Measurements from ENCODE around the gene RUNX1.

The RUNX1 gene

DNA sequence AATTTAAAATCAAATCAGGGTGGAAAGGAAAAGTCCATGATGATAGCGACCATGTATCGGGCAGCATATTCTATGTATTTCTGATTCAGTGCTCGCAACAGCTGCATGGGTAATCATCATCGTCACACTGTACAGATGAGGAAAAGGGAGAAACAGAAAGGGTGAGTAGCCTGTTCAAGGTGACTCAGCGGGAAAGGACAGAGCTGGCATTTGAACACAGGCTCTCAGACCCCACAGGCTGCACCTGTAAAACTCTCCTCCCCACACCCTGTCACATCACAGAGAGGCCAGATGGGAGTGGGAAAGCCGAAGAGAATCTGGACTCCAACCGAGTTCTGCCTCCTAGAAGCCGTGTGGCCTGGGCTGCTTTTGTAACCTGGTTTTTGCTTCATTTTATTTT lies 14.0 kb downstream of the RUNX1 start:
- DNase-seq: no peak

DNA sequence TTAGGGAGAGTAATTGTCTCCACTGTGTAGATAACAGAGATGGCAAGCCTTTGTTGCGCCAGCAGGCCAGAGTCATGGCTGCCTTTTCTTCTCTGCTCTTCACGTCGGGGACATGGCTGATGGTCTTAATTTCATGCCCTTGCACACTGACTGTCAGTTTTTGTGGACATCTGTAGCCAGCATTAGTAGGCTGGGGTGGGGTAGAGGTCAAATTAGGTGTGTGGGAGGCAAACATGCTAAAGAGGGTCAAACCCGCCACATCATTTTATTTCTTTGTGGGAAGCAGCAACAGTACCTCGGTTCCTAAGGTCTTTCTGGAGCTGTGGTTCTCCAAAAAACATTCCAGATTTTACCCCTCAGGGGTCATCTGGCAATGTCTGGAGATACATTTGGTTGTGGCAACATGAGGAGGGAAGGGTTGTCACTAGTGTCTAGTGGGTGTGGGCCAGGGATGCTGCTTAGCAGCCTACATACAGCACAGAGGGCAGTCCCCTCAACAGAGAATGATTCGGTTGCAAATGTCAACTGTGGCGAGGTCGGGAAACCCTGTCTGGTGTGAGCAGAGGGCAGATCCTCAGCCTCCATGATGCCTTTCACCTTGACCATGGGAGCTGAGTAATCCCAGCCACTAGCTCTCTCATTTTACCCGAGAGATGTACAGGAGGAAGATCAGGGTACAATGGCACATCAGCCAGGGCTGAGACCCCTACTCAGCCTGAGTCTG lies 14.7 kb downstream of the RUNX1 start:
- no peak for DNase-seq

DNA sequence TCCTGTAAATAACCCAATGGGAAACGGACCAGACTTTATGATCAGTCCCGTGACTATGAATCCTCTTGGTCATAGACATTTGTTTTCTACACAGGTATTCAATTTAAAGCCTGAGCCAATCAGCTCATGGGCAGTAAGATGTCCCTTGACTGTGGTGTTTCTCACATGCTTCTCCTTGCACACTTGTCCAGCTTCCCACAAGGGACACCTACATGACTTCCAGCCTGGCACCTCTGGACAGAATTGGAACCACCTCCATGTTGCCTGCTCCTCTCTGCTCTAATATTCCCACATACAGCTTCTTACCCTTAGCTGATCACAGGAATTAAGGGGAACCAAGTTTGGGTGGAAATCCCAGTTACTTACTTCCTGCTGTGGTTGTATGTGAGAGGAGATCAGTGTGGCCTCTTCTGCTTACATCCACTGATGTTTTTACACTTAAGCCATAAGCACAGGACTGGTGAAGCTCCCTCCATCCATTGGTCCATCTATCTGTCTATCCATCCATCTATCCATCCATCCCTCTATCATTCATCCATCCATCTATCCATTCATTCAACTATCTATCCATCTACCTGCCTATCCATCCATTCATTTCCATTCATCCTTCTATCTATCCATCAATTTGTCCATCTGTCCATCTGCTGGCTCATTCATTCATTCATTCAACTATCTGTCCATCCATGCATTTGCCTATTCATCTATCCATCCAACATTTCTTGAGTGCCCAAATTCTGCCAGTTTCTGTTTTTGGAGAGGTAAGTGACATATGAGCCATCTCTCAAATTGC lies 16.4 kb downstream of the RUNX1 start:
- DNase-seq: no peak

DNA sequence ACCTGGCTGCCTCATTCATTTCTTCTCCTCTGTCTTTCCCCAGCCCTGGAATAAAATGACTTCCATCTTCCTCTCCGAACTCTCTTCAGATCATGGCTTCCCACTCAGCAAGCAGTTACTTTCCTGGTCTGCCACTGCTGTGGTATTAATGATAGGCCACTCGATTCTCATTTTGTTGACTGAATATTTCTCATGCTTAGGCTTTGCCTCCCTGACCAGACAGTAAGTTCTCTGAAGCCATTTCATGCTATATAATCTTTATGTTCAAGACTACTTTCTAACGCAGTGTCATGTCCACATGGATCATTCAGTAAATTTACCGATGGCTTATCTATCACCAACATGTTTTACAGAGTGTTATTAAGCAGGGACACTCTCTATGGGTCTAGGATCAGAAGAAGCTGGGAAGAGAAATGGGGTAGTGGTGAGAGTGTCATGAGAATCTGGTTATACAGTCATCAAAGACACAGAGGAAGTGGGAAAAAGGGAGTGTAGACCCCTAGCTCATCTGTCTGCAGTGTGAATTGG lies 20.6 kb downstream of the RUNX1 start:
- no peak for DNase-seq

DNA sequence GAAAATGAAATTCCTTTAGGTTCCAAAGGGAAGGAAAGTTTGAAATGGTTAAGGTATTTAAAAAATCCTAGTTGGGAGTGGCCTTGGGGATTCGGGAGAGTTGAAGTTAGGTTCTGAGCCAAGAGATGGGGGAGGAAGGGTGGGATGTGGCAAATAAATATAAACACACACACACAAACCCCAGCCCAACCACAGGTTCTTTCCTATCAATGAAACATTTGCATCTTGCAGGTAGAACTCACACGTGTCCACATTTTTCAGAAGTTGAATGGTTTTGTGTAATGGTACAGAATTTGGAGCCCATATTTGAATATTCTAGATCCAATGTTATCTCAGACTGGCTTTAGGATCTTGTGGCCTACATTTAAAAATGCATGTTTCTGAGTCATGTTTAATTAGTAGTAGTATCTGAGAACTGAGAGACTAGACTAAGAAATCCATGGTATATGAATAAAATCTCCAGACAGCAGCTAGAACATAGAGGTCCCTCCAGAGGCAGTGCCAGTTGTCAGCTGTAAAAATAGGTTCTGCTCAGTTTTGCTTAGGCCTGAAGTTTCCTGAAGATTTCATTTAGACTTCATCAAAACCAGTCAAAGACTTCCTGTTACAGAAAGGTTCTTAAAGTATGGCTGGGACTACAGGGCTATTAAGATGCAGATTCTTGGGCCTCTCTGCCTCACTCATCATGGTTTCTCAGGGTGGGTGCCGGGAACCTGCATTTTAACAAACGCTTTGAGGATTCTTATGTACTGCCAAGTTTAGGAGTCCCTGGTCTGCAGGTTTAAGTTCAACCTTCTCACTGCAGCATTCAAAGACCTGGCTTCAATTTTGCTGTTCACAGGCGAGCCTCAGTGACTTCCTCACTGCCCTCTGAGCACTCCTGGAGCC lies 21.3 kb downstream of the RUNX1 start:
- DNase-seq: no peak

DNA sequence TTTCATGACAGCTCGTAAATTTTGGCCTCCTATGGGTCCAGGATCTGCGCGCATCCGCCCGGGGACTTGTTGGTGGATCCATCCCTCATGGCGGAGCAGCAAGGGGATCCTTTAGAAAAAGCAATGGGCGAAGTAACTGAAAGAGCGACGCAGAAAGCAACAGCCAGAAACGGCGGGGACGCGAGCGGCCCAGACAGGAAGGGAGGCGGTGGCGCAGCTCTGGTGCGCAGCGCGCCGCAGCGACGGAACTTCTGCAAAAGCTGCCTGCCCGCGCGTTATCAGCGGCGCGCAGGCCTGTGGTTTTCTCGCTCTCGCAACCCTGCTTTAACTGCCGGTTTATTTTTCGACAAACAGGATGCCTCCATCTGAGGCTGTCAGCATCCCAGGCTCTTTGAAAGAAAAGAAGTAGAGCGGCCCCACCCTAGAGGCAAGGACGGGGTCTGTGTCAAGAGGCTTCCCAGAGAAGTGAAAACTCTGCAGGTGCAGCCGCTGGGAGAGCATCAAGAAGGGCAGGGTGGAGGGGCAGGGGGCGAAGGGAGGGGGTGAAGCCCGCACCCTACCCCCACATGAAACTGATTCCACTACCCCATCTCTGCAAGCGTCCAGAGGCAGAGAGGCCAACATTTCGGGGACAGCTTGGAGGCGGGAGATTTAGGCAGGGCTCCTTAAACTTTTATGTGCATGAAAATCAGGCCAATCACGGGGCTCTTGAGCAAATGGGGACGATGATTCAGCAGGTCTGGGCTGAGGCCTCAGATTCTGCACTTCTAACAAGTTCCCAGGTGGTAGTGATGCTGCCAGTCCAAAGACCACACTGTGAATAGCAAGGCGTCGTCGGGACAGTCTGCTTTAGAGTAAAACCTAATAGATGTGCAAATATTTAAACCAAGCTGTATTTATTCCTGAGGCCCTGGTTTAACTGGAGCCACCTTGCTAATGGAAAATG lies 22.2 kb downstream of the RUNX1 start:
- no peak for DNase-seq

DNA sequence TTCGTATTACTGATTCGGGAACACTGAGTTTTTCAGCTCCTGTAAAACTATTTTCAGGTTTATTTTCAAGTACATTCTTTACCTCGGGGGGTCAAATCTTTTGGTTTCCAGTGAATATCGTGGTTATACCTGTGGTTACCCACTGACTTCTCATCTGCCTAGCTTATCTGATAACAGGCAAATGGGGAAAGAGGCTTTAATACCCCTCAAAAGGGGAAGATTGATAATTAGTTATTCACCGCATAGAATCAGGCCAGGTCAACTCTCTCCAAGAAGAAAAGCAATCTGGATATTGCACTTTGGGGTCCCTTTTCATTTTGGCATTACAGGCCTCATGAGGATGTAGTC lies 23.0 kb downstream of the RUNX1 start:
- DNase-seq: no peak

DNA sequence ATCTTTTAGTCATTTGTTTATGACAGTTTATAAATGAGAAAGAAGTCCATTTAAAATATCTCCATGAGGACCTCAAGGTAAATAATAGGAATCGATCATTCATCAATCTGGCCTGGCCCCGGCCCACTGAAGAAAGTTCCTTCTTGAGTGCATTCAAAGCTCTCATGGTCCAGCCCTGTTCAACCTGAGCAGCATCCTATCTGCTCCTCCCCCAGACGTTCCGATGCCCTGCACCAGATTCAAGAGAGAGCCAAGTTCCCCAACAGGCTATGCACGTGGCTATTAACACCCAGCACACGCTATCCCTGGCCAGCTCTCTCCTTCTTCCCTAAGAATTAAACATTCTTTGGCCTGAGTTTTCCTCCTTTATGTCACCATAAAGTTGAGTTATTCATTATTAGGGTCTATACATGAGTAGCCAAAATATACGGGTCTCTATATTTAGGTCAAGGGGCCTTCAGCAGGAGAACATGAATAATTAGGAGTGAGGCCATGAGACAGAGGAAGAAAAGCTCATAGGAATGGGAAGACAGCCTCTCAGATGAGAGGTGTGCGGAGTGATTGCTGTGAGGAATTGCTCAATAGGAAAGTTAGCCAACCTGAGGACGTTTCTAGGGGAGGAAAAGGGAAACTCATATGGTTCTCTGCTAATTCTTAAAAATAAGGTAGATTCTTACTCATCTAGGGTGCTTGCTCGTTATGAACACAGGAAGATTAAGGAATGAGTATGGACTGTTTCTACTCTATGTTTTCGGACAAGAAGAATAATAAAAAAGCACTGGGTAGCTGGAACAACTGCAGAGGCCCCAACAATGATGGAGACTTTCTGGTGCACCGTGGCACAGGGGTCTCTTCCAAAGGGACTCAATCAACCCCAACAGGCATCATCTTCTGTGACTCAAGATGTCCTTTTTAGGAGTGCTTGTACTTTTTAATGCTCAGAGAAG lies 23.6 kb downstream of the RUNX1 start:
- no peak for DNase-seq

DNA sequence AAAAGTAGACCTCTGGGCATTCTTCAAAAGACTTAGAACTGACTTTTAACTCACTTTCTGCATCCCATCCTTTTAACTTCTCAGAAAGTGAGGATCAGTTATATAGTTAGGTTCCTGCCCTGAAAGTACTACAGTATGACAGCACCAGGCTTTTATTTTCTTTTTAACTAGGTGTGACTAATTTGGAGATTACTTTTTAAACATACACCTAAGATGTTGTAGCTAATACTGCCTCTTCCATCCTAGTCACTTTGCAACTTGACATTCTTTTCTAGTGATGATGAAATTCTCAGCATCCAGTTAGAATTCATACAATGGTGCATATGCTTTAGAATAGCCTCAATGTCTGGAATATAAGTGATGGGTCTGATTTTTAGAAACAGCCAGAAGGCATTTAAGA lies 24.6 kb downstream of the RUNX1 start:
- no peak for DNase-seq

DNA sequence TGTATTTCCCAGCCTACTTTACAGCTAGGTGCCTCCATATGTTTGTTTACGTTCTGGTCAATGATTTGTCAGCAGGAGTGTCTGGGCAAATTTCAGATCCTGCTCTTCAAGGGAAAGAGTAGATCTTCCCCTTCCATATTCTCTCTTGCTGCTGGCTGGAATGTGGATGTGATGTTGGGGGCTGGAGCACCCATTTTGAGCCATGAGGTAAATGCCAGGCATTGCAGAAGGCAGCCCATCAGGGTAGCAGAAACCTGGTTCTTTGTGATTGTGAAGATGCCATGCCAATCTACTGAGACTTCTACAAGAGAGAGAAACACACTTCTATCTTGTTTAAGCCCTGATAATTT lies 25.1 kb downstream of the RUNX1 start:
- no peak for DNase-seq

DNA sequence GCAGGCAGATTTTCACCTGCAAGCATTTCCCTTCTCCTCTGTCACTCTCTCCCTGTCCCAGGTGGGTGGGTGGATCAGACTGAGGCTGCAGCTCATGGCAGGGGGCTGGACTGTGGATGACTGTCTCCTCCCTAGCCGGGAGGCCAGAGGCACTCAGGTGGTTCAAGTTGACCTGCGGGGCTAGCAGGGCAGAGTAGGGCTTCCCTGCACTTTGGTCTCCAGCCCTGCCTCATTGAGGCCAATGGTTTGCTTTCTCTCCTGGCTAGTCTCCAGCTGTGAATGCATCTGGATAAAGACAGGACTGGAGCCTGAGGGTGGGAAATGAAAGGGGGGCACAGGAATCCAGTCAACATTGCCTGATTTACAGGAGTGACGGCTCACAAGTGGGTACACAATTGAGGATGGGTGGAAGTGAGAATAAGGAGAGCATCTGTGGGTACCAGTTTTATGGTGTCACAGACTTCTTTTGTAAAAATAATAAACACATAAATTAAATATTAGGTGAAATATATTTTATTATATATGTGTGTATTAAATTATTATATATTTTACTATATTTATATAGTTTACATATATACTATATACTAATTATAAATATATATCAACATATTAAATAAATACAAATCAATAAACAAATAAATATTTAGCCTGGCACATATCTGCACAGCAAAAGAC lies 25.6 kb downstream of the RUNX1 start:
- no peak for DNase-seq

DNA sequence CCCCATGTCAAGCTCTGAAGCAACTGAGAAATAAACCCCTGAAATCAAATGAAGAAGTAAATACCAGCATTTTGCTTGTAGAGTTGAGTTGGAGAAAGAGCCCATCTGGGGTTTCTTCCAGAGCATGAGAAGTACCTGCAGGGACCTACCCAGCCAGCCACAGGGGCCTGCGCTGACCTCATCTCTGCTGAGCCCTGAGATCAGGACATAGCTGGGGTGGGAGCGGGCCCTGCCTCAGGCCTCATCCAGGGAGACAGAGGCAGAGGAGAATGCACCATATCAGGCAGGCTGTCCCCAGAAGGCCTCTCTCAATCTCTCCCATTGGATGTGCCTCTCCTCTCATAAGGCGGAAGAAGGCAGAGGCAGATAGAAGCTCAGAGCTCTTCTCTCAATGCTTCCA lies 27.6 kb downstream of the RUNX1 start:
- DNase-seq: no peak

DNA sequence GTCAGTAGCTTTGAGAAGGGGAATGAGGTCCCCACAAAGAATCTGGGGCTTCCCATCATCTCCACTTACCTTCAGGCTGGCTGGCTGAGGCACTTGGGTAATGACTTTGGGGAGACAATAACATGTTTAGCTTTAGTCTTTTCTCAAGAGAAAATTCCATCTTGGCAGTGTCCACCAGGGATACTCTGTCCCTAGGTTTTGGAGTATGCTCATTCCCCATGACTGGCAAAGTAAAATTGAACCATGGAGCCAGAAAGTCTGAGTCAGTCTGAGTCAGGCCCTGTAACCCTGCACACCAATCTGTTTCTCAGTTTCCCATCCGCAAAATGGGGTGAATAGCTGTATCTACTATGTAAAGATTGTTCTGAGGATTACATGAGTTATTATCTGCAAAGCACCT lies 28.2 kb downstream of the RUNX1 start:
- DNase-seq: no peak

DNA sequence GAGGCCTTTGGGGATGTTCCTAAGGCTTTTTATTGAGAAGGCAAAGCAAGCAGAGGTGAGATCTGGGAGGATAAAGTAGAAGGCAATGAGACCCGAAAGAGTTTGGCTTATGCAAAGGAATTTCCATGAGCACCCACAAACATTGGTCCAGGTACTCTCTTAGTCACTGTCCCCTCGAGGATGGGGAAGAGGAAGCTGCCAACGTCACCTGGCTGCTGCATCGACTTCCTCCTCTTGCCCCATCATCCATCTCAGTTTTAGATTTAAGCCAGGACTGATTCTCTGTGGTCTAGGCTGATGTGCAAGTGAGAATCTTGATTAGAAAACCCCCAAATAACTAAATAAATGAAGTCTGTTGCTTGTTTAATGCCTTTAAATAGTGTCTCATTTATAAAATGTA lies 28.7 kb downstream of the RUNX1 start:
- DNase-seq: no peak

DNA sequence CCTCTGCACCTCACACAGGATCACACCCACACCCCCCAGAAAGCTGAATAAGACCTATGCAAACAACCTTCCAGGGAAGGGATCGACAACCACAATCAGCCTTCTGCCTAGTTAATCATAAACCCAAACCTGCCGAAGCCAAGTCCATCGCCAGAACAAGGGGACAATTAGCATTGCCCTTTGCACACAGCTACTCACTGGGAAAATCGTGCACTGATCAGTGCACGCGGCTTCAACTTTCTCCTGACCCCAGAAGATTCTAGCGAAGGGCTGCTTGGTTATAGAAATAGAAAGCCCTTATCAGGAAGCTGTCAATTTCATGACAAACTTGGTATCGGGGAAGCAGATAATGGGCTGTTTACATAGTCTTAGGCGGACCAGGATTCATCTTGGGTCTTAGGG lies 29.5 kb downstream of the RUNX1 start:
- no peak for DNase-seq

DNA sequence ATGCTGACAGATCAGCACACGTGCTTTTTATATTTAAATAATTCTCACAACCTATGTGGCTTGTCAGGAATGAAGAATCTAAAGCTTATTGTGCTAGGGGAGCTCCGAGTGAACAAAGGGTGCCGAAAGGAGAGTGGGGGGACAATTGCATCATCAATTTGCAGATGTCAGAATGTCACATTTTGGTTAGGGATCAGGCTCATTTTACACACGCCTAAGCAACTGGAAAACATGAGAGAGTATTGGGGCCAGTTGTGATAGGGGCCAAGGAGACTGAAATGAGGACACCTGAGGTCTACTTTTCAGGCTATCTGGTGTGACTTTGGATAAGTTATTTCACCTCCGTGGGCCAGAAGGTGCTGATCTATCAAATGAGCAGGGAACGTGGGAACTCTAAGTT lies 31.8 kb downstream of the RUNX1 start:
- DNase-seq: no peak

DNA sequence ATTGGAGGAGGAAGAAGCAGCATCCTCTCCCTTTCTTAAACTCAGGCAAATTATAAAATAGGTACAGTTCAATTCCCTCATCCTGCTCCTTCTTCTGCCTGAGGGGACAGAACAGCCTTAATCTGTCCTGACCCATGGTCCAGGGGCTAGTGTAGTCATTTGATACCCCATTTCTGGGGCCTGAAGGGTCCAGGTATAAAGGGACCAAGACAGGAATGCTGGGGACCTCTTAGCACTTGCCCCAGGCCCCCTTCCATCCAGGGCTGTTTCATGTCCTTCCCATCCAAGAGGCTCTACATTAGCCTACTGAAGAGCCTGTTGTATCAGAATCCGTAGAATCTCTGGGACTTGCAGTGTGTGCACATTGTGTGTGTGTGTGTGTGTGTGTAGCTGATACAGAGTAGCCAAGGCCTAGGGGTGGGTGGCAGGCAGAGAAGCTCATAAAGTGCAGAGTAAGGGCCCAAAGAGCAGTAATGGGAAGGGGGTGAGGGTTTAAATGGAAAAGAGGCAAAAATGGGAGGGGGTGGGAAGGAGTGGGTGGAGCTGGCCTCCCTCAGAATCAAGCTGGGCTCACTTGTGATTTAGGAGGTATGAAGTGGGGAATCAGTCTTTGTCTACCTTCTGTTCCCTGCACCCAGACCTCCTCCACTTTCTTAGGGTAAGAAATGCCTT lies 32.4 kb downstream of the RUNX1 start:
- no peak for DNase-seq

DNA sequence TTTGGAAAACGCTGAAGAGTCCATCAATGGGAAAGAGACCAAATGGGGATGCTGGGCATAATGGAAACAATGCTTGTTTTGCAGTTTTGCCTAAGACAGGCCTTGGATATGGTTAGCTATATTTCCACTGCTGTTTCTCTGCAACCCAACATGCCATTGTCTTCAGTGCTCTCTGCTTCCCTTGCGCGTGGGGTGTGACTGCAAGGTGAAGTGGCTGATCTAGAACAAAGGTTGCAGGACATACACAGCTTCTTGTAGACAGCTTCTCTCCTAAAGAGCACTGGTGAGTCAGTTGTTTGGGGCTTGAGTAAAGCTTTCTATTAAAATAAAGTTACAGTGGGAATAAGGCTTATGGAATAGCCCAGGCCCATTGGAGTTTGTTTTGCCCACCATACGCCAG lies 33.0 kb downstream of the RUNX1 start:
- no peak for DNase-seq

DNA sequence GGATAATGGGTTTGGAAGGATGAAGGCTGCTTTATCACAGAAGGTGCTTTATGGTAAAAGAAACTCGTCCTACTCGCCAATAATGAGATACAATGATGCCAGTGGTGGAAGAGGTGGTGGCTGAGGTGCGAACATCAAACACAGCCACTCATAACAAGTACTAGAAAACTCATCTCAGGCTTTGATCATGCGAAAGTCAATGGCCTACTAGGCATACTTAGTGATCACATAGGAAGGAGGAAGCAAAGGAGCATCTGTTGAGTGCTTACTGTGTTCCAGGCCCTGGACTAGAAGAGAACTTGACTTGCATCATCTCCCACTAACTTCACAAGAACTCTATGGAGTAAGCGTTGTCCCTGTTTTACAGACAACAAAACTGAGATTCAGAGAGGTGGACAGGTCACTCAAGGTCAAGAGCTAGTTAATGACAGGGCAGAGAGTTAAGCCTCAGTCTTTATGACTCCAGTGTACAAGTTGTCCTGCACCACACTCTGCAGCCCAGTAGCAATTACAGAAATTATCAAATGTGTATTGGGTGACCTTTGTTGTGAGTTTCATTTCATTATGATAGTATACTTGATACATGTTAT lies 33.6 kb downstream of the RUNX1 start:
- DNase-seq: no peak
